IMR-90 (cell line): ENCODE data around the gene OPCML. TPM values are rescaled to one million over a fixed set of nuclear protein-coding genes. Genes with fewer than 3 reads are reported as not detected.

Experiments
- ATAC-seq: fragments of 200-7000 bp; cut with Tn5 transposase; 2 replicates; pipeline ENCODE4 v1.9.1; 2020; ENCODE audit warnings: low read depth, mild to moderate bottlenecking, moderate library complexity
- BruUV-seq: library from RNA; stranded (reverse); fragments of 400-500 nt; replicated peaks from 2 replicates; lab custom pipeline; 2021; lab: Mats Ljungman, UMichigan
- CTCF ChIA-PET: fragments of 300-600 bp; formaldehyde crosslinking; extraction: SDS; loops from one replicate; lab custom pipeline; 2021; ENCODE audit warnings: antibody characterized with exemption; lab: Yijun Ruan, JAX
- POLR2A ChIA-PET: fragments of 300-600 bp; sonication (Branson Sonifier 250); formaldehyde crosslinking; loops from one replicate; lab custom pipeline; 2022; ENCODE audit warnings: antibody characterized with exemption; ENCODE audit not compliant: unreplicated experiment; lab: Charles Lee
- DNase-seq: peaks from one replicate; pipeline ENCODE4 v3.0.0; 2013
- H2AFZ ChIP-seq: replicated peaks from 2 replicates; pipeline ENCODE3; 2013; ENCODE audit warnings: low read length, mild to moderate bottlenecking; ENCODE audit not compliant: poor library complexity
- H2AK5ac ChIP-seq: 2 replicates; pipeline ENCODE4 v1.6.1; 2013; ENCODE audit warnings: low read depth, low read length, inconsistent platforms
- H2AK9ac ChIP-seq: replicated peaks from 2 replicates; pipeline ENCODE3; 2013; ENCODE audit warnings: mild to moderate bottlenecking, low read depth, low read length, moderate library complexity; ENCODE audit not compliant: poor library complexity
- H2BK120ac ChIP-seq: 2 replicates; pipeline ENCODE4 v1.6.1; 2013; ENCODE audit warnings: low read depth, low read length, inconsistent platforms
- H2BK15ac ChIP-seq: 3 replicates; pipeline ENCODE4 v1.6.1; 2013; ENCODE audit warnings: low read depth, low read length, inconsistent platforms
- H2BK20ac ChIP-seq: 2 replicates; pipeline ENCODE4 v1.6.1; 2013; ENCODE audit warnings: low read depth, mild to moderate bottlenecking, inconsistent platforms, low read length, moderate library complexity
- H2BK5ac ChIP-seq: 2 replicates; pipeline ENCODE4 v1.6.1; 2013; ENCODE audit warnings: mild to moderate bottlenecking, low read depth, low read length, inconsistent platforms; ENCODE audit not compliant: poor library complexity, severe bottlenecking
- H3K14ac ChIP-seq: replicated peaks from 2 replicates; pipeline ENCODE4 v1.6.1; 2013; ENCODE audit warnings: low read depth, low read length, inconsistent platforms
- H3K18ac ChIP-seq: 2 replicates; pipeline ENCODE4 v1.6.1; 2013; ENCODE audit warnings: low read depth, low read length, control low read depth
- H3K23ac ChIP-seq: 2 replicates; pipeline ENCODE4 v1.6.1; 2013; ENCODE audit warnings: low read depth, low read length, inconsistent platforms
- H3K27ac ChIP-seq: 2 replicates; pipeline ENCODE4 v1.5.1; 2013; ENCODE audit warnings: mild to moderate bottlenecking, control low read depth, low read length; ENCODE audit not compliant: insufficient read depth
- H3K27me3 ChIP-seq: 2 replicates; pipeline ENCODE4 v1.6.1; 2013; ENCODE audit warnings: low read length; ENCODE audit not compliant: control insufficient read depth, insufficient read depth
- H3K36me3 ChIP-seq: 2 replicates; pipeline ENCODE4 v1.6.1; 2013; ENCODE audit warnings: low read length, mixed read lengths; ENCODE audit not compliant: control insufficient read depth, insufficient read depth
- H3K4ac ChIP-seq: 2 replicates; pipeline ENCODE4 v1.6.1; 2013; ENCODE audit warnings: low read depth, low read length, inconsistent platforms
- H3K4me1 ChIP-seq: 2 replicates; pipeline ENCODE4 v1.6.1; 2013; ENCODE audit warnings: low read length, mixed read lengths; ENCODE audit not compliant: control insufficient read depth, insufficient read depth
- H3K4me2 ChIP-seq: 2 replicates; pipeline ENCODE4 v1.6.1; 2013; ENCODE audit warnings: low read depth, mild to moderate bottlenecking, control low read depth, low read length, moderate library complexity
- H3K4me3 ChIP-seq: 2 replicates; pipeline ENCODE4 v1.5.1; 2013; ENCODE audit warnings: low read depth, mild to moderate bottlenecking, control low read depth, low read length, moderate library complexity; ENCODE audit not compliant: insufficient read depth
- H3K56ac ChIP-seq: 2 replicates; pipeline ENCODE4 v1.6.1; 2013; ENCODE audit warnings: low read length, inconsistent platforms; ENCODE audit not compliant: insufficient read depth; ENCODE audit errors: extremely low read depth
- H3K79me1 ChIP-seq, 2 experiments: 2 replicates each; pipeline ENCODE4 v1.6.1; 2013; ENCODE audit warnings: low read length in 2 of 2, inconsistent platforms in 1 of 2, low read depth in 1 of 2
- H3K9ac ChIP-seq: 2 replicates; pipeline ENCODE4 v1.6.1; 2013; ENCODE audit warnings: low read depth, low read length, control low read depth
- H3K9me1 ChIP-seq: 2 replicates; pipeline ENCODE4 v1.6.1; 2013; ENCODE audit warnings: low read length, inconsistent platforms; ENCODE audit not compliant: insufficient read depth
- H3K9me3 ChIP-seq: 2 replicates; pipeline ENCODE4 v1.6.1; 2013; ENCODE audit warnings: low read length; ENCODE audit not compliant: control insufficient read depth, insufficient read depth
- H4K20me1 ChIP-seq: 2 replicates; pipeline ENCODE4 v1.6.1; 2013; ENCODE audit warnings: low read length, inconsistent platforms; ENCODE audit not compliant: insufficient read depth
- H4K5ac ChIP-seq: 2 replicates; pipeline ENCODE4 v1.6.1; 2013; ENCODE audit warnings: mild to moderate bottlenecking, low read depth, low read length, control low read depth
- H4K8ac ChIP-seq, 2 experiments: 2 replicates each; pipeline ENCODE4 v1.6.1; 2013; ENCODE audit warnings: low read depth in 2 of 2, low read length in 2 of 2, control low read depth in 1 of 2, inconsistent platforms in 1 of 2
- H4K91ac ChIP-seq: 2 replicates; pipeline ENCODE4 v1.6.1; 2013; ENCODE audit warnings: low read depth, low read length, inconsistent platforms; ENCODE audit not compliant: insufficient read depth
- BHLHE40 ChIP-seq: fragments of 150-350 bp; IDR thresholded peaks from 2 replicates; pipeline ENCODE4 v1.6.1; 2016; ENCODE audit warnings: mild to moderate bottlenecking, low read depth, low read length
- CEBPB ChIP-seq: IDR thresholded peaks from 2 replicates; pipeline ENCODE4 v1.6.1; 2012; ENCODE audit warnings: low read depth, low read length, improper control_type of control experiment
- CHD1 ChIP-seq: IDR thresholded peaks from 2 replicates; pipeline ENCODE4 v1.6.1; 2012; ENCODE audit warnings: low read depth, low read length, improper control_type of control experiment
- CTCF ChIP-seq: conservative IDR thresholded peaks from 2 replicates; pipeline ENCODE4 v1.5.1; 2012; ENCODE audit warnings: mild to moderate bottlenecking, low read depth, low read length, improper control_type of control experiment
- ELK1 ChIP-seq: fragments of 150-350 bp; IDR thresholded peaks from 2 replicates; pipeline ENCODE4 v1.6.1; 2016; ENCODE audit warnings: low read depth, mild to moderate bottlenecking, low read length, moderate library complexity, borderline replicate concordance
- FOS ChIP-seq: fragments of 150-350 bp; IDR thresholded peaks from 2 replicates; pipeline ENCODE4 v1.6.1; 2016; ENCODE audit warnings: low read depth, low read length
- MAFK ChIP-seq: IDR thresholded peaks from 2 replicates; pipeline ENCODE4 v1.6.1; 2012; ENCODE audit warnings: low read depth, low read length, improper control_type of control experiment
- MAZ ChIP-seq: IDR thresholded peaks from 2 replicates; pipeline ENCODE4 v1.6.1; 2012; ENCODE audit warnings: low read depth, mild to moderate bottlenecking, low read length, improper control_type of control experiment, moderate library complexity, borderline replicate concordance
- MXI1 ChIP-seq: IDR thresholded peaks from 2 replicates; pipeline ENCODE4 v1.6.1; 2012; ENCODE audit warnings: low read depth, mild to moderate bottlenecking, low read length, moderate library complexity, borderline replicate concordance
- NFE2L2 ChIP-seq: fragments of 150-350 bp; IDR thresholded peaks from 2 replicates; pipeline ENCODE4 v1.6.1; 2016; ENCODE audit warnings: low read depth, mild to moderate bottlenecking, low read length
- POLR2A ChIP-seq: IDR thresholded peaks from 2 replicates; pipeline ENCODE4 v1.6.1; 2012; ENCODE audit warnings: mild to moderate bottlenecking, low read depth, low read length
- RAD21 ChIP-seq: IDR thresholded peaks from 2 replicates; pipeline ENCODE4 v1.6.1; 2012; ENCODE audit warnings: low read length, improper control_type of control experiment
- RCOR1 ChIP-seq: IDR thresholded peaks from 2 replicates; pipeline ENCODE4 v1.6.1; 2012; ENCODE audit warnings: mild to moderate bottlenecking, low read length, improper control_type of control experiment; ENCODE audit not compliant: insufficient replicate concordance
- RFX5 ChIP-seq: IDR thresholded peaks from 2 replicates; pipeline ENCODE4 v1.8.0; 2012; ENCODE audit warnings: low read depth, mild to moderate bottlenecking, low read length, moderate library complexity
- SMC3 ChIP-seq: fragments of 150-350 bp; IDR thresholded peaks from 2 replicates; pipeline ENCODE4 v1.6.1; 2016; ENCODE audit warnings: low read depth, mild to moderate bottlenecking, antibody characterized with exemption, low read length, moderate library complexity
- USF2 ChIP-seq: fragments of 150-350 bp; IDR thresholded peaks from 2 replicates; pipeline ENCODE4 v1.6.1; 2017; ENCODE audit warnings: mild to moderate bottlenecking, antibody characterized with exemption, low read length, low read depth
- WGBS, 2 experiments: methylation state at CpG; one replicate each; pipeline versions ENCODE4 v1.1.5 to v1.1.7; 2013; ENCODE audit warnings: missing lambda C conversion rate in 2 of 2; ENCODE audit not compliant: insufficient read length in 1 of 2; ENCODE audit errors: extremely low coverage in 2 of 2; 5-methylcytosine and 5-hydroxymethylcytosine counted together
- dilution Hi-C: fragments of 300-500 bp; cut with HindIII; formaldehyde crosslinking; loops from one replicate; pipeline ENCODE4 v1.14.3; 2018; ENCODE audit warnings: low sequenced_read_pairs; ENCODE audit not compliant: unreplicated experiment
- in situ Hi-C: fragments of 300-500 bp; cut with MboI; formaldehyde crosslinking; loops from 3 replicates; pipeline ENCODE4 v1.14.3; 2019; ENCODE audit warnings: low sequenced_read_pairs, inconsistent platforms, mixed read lengths
- intact Hi-C: fragments of 100-400 bp; cut with micrococcal nuclease; formaldehyde crosslinking; loops from 2 replicates; pipeline ENCODE4 v1.10.0; 2022
- polyA plus RNA-seq, 3 experiments: library from polyadenylated mRNA; depleted of rRNA; stranded (reverse); fragments of >200 nt; gene quantifications; 2 replicates each; pipeline ENCODE4 v1.2.3, GENCODE V29; 2012; ENCODE audit warnings: low replicate concordance in 1 of 3
- total RNA-seq: library from RNA; depleted of rRNA; stranded (reverse); fragments of >200 nt; gene quantifications from 2 replicates; pipeline ENCODE4 v1.2.3, GENCODE V29; 2012

The OPCML gene
- total and polyA plus RNA-seq, 2 of the 4 experiments (the other 2 are of a cell fraction), result under 0.01 to 2.6 TPM

GRCh38 chr11:132907651-132908413, 624.5 kb downstream of the OPCML start:
- Histone ChIP-seq H3K27me3 (no peaks in the 10 kb centered on the region), H3K4me2 (no peak overlapping the region), H3K14ac (no peak overlapping the region), H3K9ac (no peak overlapping the region), H3K79me1 (no peaks in the 10 kb centered on the region), H4K20me1 (no peaks in the 10 kb centered on the region), H2BK120ac (no peak overlapping the region), H3K4ac (no peak overlapping the region), H3K4me3 (no peak overlapping the region), H2AK9ac (no peak overlapping the region), H3K56ac (no peak overlapping the region), H2BK20ac (no peak overlapping the region), H3K18ac (no peak overlapping the region), H2BK5ac (no peak overlapping the region), H3K9me3 (no peaks in the 10 kb centered on the region), H3K9me1 (no peaks in the 10 kb centered on the region; the same call in 1 of the 2 replicates), H2AK5ac (no peak overlapping the region), H2AFZ (no peak overlapping the region), H3K4me1 (peaks cover 3% of the 10 kb centered on the region), H4K8ac (no peak overlapping the region), H3K36me3 (no peaks in the 10 kb centered on the region), H4K91ac (no peak overlapping the region), H3K27ac (no peak overlapping the region), H3K23ac (no peak overlapping the region), H4K5ac (no peak overlapping the region), H2BK15ac (no peak overlapping the region)
- no peak for TF ChIP-seq FOS
- TF ChIP-seq CHD1, result no peak
- no peak for TF ChIP-seq NFE2L2
- no peak for TF ChIP-seq CEBPB
- no peak for TF ChIP-seq BHLHE40
- TF ChIP-seq MAFK, result no peak
- no peak for TF ChIP-seq USF2
- no peak for TF ChIP-seq RAD21
- TF ChIP-seq MAZ, result no peak
- no peak for TF ChIP-seq SMC3
- no peak for TF ChIP-seq ELK1
- no peak for TF ChIP-seq MXI1
- TF ChIP-seq CTCF, result no peak
- no peak for TF ChIP-seq RCOR1
- TF ChIP-seq POLR2A, result no peak
- no peak for TF ChIP-seq RFX5
- ChIA-PET CTCF (interaction anchor here (0.6 kb wide), 1 partner anchor 18 kb away, joined by 3 read pairs; no protein-coding TSS in a partner anchor), POLR2A (no interaction called here)
- ATAC-seq (no peak), DNase-seq (no peak)
- intact Hi-C loops, result no loop called here
- BruUV-seq, result no TSS peak
- dilution Hi-C loops, result no loop called here
- in situ Hi-C loops, result no loop called here
- WGBS, 2 experiments, result no CpG with 5 or more reads among the region's 8 CpGs
